Hepatocyte (in vitro differentiated cells): ENCODE data around the gene PRRX1. TPM values are rescaled to one million over a fixed set of nuclear protein-coding genes. Genes with fewer than 3 reads are reported as not detected.

Experiments
- DNase-seq: peaks from one replicate; pipeline ENCODE4 v3.0.0-alpha.2; 2016; ENCODE audit warnings: low spot score
- H2AFZ ChIP-seq: fragments of 200-600 bp; sonication (generic); 2 replicates; pipeline ENCODE4 v1.6.0; 2016; ENCODE audit warnings: antibody characterized with exemption, mild to moderate bottlenecking
- H3K27ac ChIP-seq: fragments of 200-600 bp; sonication (generic); 2 replicates; pipeline ENCODE4 v1.5.1; 2016; ENCODE audit warnings: mild to moderate bottlenecking
- H3K27me3 ChIP-seq: fragments of 200-600 bp; sonication (generic); 2 replicates; pipeline ENCODE4 v1.6.1; 2016
- H3K36me3 ChIP-seq: fragments of 200-600 bp; sonication (generic); replicated peaks from 2 replicates; pipeline ENCODE4 v1.5.1; 2016; ENCODE audit warnings: low read depth; ENCODE audit not compliant: insufficient read depth
- H3K4me1 ChIP-seq: fragments of 200-600 bp; sonication (generic); 2 replicates; pipeline ENCODE4 v1.5.1; 2016; ENCODE audit warnings: mild to moderate bottlenecking, moderate library complexity; ENCODE audit not compliant: insufficient read depth
- H3K4me2 ChIP-seq: fragments of 200-600 bp; sonication (generic); 2 replicates; pipeline ENCODE4 v1.6.0; 2016
- H3K4me3 ChIP-seq: fragments of 200-600 bp; sonication (generic); 2 replicates; pipeline ENCODE4 v1.5.1; 2016; ENCODE audit warnings: mild to moderate bottlenecking
- H3K79me2 ChIP-seq: fragments of 200-600 bp; sonication (generic); 2 replicates; pipeline ENCODE4 v1.6.0; 2017; ENCODE audit warnings: mild to moderate bottlenecking
- H3K9me2 ChIP-seq: fragments of 200-600 bp; sonication (generic); replicated peaks from 2 replicates; pipeline ENCODE4 v1.6.0; 2017; ENCODE audit warnings: mild to moderate bottlenecking; ENCODE audit not compliant: insufficient read depth
- H3K9me3 ChIP-seq: fragments of 200-600 bp; sonication (generic); 2 replicates; pipeline ENCODE4 v1.5.1; 2016; ENCODE audit warnings: low read depth, mild to moderate bottlenecking
- H4K20me1 ChIP-seq: fragments of 200-600 bp; sonication (generic); 2 replicates; pipeline ENCODE4 v1.6.0; 2016; ENCODE audit warnings: mild to moderate bottlenecking; ENCODE audit not compliant: insufficient read depth, poor library complexity, severe bottlenecking
- CTCF ChIP-seq: fragments of 200-600 bp; sonication (generic); IDR thresholded peaks from 2 replicates; pipeline ENCODE4 v1.5.1; 2016; ENCODE audit warnings: antibody characterized with exemption, mild to moderate bottlenecking; ENCODE audit not compliant: poor library complexity
- EZH2 ChIP-seq: fragments of 200-600 bp; sonication (generic); IDR thresholded peaks from 2 replicates; pipeline ENCODE4 v1.6.1; 2016; ENCODE audit warnings: antibody characterized with exemption, mild to moderate bottlenecking, borderline replicate concordance
- EZH2phosphoT487 ChIP-seq: fragments of 200-600 bp; sonication (generic); IDR thresholded peaks from one replicate; pipeline ENCODE4 v1.6.1; 2018; ENCODE audit warnings: antibody characterized with exemption, mild to moderate bottlenecking, low read depth, moderate library complexity; ENCODE audit not compliant: unreplicated experiment, severe bottlenecking
- WGBS: methylation state at CpG from one replicate; pipeline ENCODE4 v1.1.6; 2016; ENCODE audit warnings: low lambda C conversion rate; ENCODE audit errors: missing lambda C conversion rate; 5-methylcytosine and 5-hydroxymethylcytosine counted together
- polyA plus RNA-seq: library from polyadenylated mRNA; unstranded; fragments of >200 nt; fragmentation: Nextera tagmentation; extraction: Ambion mirVana; gene quantifications from 2 replicates; pipeline ENCODE4 v1.2.1, GENCODE V29; 2016
- total RNA-seq: library from RNA; depleted of rRNA; stranded (reverse); fragments of >200 nt; gene quantifications from 2 replicates; pipeline ENCODE4 v1.2.3, GENCODE V29; 2014

PRRX1 gene
- total and polyA plus RNA-seq, 2 experiments from 2014 or later = 9.8 to 42.3 TPM

GRCh38 chr1:170624146-170624545, 39.8 kb upstream of the PRRX1 start:
- Histone ChIP-seq H3K27me3 (no peaks in the 10 kb centered on the region), H3K79me2 (no peaks in the 10 kb centered on the region), H3K4me2 (no peak overlapping the region), H3K9me2 (no peaks in the 10 kb centered on the region), H3K27ac (no peak overlapping the region), H2AFZ (no peak overlapping the region), H3K36me3 (no peaks in the 10 kb centered on the region), H4K20me1 (no peaks in the 10 kb centered on the region), H3K9me3 (no peaks in the 10 kb centered on the region), H3K4me1 (no peaks in the 10 kb centered on the region), H3K4me3 (no peak overlapping the region)
- 90% methylated on average over 2 of the region's 2 CpGs for WGBS
- no peak for DNase-seq
- TF ChIP-seq EZH2 (no peak), EZH2phosphoT487 (no peak), CTCF (no peak)

- H4K20me1 ChIP-seq = no peaks in the 10 kb centered on the region
- no peak overlapping the region for H3K27ac ChIP-seq
- H2AFZ ChIP-seq = no peak overlapping the region
- WGBS = 89% methylated on average over 7 of the region's 7 CpGs
- no peak for DNase-seq
- no peaks in the 10 kb centered on the region for H3K9me3 ChIP-seq
- no peak overlapping the region for H3K4me3 ChIP-seq
- H3K4me2 ChIP-seq = no peak overlapping the region
- no peaks in the 10 kb centered on the region for H3K36me3 ChIP-seq
- H3K27me3 ChIP-seq = no peaks in the 10 kb centered on the region
- H3K4me1 ChIP-seq = no peaks in the 10 kb centered on the region
- TF ChIP-seq EZH2phosphoT487 (no peak), EZH2 (no peak), CTCF (no peak)
- H3K9me2 ChIP-seq = no peaks in the 10 kb centered on the region
- H3K79me2 ChIP-seq = no peaks in the 10 kb centered on the region
These were observed 33.0 kb upstream of the PRRX1 start for GRCh38 chr1:170630977-170631376.

- H3K27me3 ChIP-seq = no peaks in the 10 kb centered on the region
- DNase-seq = no peak
- no peak overlapping the region for H3K4me2 ChIP-seq
- H3K27ac ChIP-seq = no peak overlapping the region
- H3K4me1 ChIP-seq = no peaks in the 10 kb centered on the region
- no peak for TF ChIP-seq CTCF
- no peak for TF ChIP-seq EZH2phosphoT487
- TF ChIP-seq EZH2 = no peak
- no peaks in the 10 kb centered on the region for H3K36me3 ChIP-seq
- H3K79me2 ChIP-seq = no peaks in the 10 kb centered on the region
- H3K9me3 ChIP-seq = no peaks in the 10 kb centered on the region
- no peak overlapping the region for H3K4me3 ChIP-seq
- 100% methylated on average over 1 of the region's 1 CpG for WGBS
- H2AFZ ChIP-seq = no peak overlapping the region
- H4K20me1 ChIP-seq = no peaks in the 10 kb centered on the region
- no peaks in the 10 kb centered on the region for H3K9me2 ChIP-seq
These were observed 29.6 kb upstream of the PRRX1 start for GRCh38 chr1:170634293-170634692.

GRCh38 chr1:170634824-170635410, 29.0 kb upstream of the PRRX1 start:
- Histone ChIP-seq H3K4me3 (no peak overlapping the region), H3K79me2 (no peaks in the 10 kb centered on the region), H3K4me2 (no peak overlapping the region), H3K36me3 (no peaks in the 10 kb centered on the region), H2AFZ (no peak overlapping the region), H3K9me2 (no peaks in the 10 kb centered on the region), H3K4me1 (no peaks in the 10 kb centered on the region), H3K9me3 (no peaks in the 10 kb centered on the region), H3K27ac (no peak overlapping the region), H3K27me3 (no peaks in the 10 kb centered on the region), H4K20me1 (no peaks in the 10 kb centered on the region)
- TF ChIP-seq EZH2 (no peak), CTCF (no peak), EZH2phosphoT487 (no peak)
- DNase-seq = no peak
